Mucosa of descending colon (tissue), 3 donors: Measurements from ENCODE around the gene NAA20. TPM values are rescaled to one million over a fixed set of nuclear protein-coding genes. Genes with fewer than 3 reads are reported as not detected.
A peak's percentile ranks its signal among the peaks of the same experiment; 100 is the strongest.
"Not testable (repeated sequence)": the region's sequence is repeated elsewhere in the genome, so short reads cannot be mapped to it uniquely, and the experiment has no call there.

ENCODE experiments used
- ATAC-seq: fragments of 200-7000 bp; cut with Tn5 transposase; one replicate; pipeline ENCODE4 v1.9.1; 2020; ENCODE audit warnings: mild to moderate bottlenecking, moderate library complexity
- DNase-seq, 3 donors: peaks; one replicate each; pipeline ENCODE4 v3.0.0-alpha.2; 2020
- H3K36me3 ChIP-seq: fragments of 200-600 bp; one replicate; pipeline ENCODE4 v1.8.0; 2021; ENCODE audit warnings: low read depth, mild to moderate bottlenecking
- H3K4me1 ChIP-seq: fragments of 200-600 bp; one replicate; pipeline ENCODE4 v1.8.0; 2021; ENCODE audit warnings: low read depth, mild to moderate bottlenecking
- H3K4me3 ChIP-seq: fragments of 200-600 bp; one replicate; pipeline ENCODE4 v1.8.0; 2021; ENCODE audit warnings: mild to moderate bottlenecking
- H3K9me3 ChIP-seq: fragments of 200-600 bp; one replicate; pipeline ENCODE4 v1.8.0; 2021; ENCODE audit warnings: mild to moderate bottlenecking
- intact Hi-C, 2 donors: fragments of 100-400 bp; cut with DNase I in 1 of 2; cut with micrococcal nuclease in 1 of 2; formaldehyde crosslinking; loops; one replicate each; pipeline versions ENCODE4 v1.11.0 to v1.11.1; 2022; cut with DNase I, micrococcal nuclease
- total RNA-seq, 3 donors: library from RNA; stranded (reverse); fragmentation: NEBNext Ultra II Directional in 2 of 3; extraction: Animal tissue kit (Norgen Biotek cat#: 25700) in 2 of 3; gene quantifications; one replicate each; pipeline versions ENCODE4 v1.2.1 to v1.2.4, GENCODE V29; 2021 to 2023
- TF ChIP-seq, protein P1 (sequence below): fragments of 200-600 bp; IDR thresholded peaks from one replicate; pipeline ENCODE4 v1.8.0; 2022; ENCODE audit warnings: antibody characterized with exemption, mild to moderate bottlenecking
- donor health status: DM: no; HTN: no; CAD: no; lungs with moderate emphysema.
- donor health status: DM: no; HTN: no; CAD: no.
- donor health status: DM: no; HTN: yes; CAD: no.

Gene NAA20
- total RNA-seq, 3 donors from 2014 or later, result 38.7 to 46.6 (median 42.3) TPM

DNA sequence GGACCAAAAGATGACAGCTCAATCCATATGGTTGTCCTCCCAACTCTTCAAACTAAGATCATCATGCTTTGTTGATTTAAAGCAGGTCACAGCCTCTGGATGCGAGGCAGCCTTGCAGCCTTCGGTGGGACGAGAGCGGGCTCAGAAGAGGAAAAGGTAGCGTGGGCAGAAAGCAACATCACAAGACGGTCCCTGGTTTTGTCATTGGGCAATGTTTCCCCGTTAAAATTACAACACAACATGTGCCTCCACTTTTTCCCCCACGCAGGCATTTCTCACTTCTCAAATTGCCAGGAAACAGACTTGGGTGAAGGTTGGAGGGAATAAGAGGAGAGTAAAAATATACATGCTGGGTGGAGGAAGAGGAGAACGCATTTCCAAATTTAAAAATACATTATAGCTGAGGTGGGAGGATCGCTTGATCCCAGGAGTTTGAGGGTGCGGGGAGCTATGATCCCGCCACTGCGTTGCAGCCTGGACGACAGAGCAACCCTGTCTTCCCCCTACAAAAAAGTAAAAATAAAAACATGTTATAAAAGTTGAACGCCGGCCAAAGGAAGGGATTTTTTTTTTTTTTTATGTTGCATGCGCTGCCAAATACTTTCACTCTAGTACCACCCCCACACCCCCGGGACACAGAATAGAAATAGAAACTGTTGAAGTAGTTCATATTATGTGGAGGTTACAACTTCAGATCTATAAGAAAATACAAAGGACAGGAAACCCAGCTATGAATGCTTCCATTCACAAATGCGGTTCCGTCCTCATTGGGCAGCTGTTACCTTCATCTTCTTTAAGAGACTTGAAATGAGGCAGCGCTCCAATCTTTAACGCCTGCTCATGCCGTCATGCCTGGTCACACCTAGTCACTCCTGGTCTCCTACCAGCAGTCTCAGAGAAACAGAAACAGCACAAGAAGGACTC lies 13.9 kb upstream of the NAA20 start:
- TF ChIP-seq, protein P1, sequence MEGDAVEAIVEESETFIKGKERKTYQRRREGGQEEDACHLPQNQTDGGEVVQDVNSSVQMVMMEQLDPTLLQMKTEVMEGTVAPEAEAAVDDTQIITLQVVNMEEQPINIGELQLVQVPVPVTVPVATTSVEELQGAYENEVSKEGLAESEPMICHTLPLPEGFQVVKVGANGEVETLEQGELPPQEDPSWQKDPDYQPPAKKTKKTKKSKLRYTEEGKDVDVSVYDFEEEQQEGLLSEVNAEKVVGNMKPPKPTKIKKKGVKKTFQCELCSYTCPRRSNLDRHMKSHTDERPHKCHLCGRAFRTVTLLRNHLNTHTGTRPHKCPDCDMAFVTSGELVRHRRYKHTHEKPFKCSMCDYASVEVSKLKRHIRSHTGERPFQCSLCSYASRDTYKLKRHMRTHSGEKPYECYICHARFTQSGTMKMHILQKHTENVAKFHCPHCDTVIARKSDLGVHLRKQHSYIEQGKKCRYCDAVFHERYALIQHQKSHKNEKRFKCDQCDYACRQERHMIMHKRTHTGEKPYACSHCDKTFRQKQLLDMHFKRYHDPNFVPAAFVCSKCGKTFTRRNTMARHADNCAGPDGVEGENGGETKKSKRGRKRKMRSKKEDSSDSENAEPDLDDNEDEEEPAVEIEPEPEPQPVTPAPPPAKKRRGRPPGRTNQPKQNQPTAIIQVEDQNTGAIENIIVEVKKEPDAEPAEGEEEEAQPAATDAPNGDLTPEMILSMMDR, result no peak
- Histone ChIP-seq H3K36me3 (peaks cover 4% of the 10 kb centered on the region), H3K4me1 (peaks cover 5% of the 10 kb centered on the region), H3K9me3 (no peaks in the 10 kb centered on the region), H3K4me3 (no peak overlapping the region)
- peak; percentile 33 for ATAC-seq
- intact Hi-C loops, result no loop called here
- peak in 1 of 3 donors; percentile 44 for DNase-seq

DNA sequence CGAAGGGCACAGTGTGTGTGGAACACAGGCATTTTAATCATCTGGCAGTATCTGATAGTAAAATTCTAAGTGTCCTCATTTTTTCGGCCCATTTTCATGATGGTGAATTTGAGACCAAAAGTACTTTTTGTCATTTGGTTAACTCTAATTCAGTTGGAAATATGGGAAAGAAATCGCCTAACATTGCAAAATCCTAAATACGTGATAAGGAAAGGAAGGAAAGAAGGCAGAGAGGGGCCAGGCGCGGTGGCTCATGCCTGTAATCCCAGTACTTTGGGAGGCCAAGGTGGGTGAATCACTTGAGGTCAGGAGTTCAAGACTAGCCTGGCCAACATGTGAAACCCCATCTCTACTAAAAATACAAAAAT lies 13.2 kb upstream of the NAA20 start:
- DNase-seq, H3K4me3 ChIP-seq, H3K36me3 ChIP-seq, H3K9me3 ChIP-seq, intact Hi-C loops, H3K4me1 ChIP-seq, ATAC-seq: not testable (repeated sequence)

DNA sequence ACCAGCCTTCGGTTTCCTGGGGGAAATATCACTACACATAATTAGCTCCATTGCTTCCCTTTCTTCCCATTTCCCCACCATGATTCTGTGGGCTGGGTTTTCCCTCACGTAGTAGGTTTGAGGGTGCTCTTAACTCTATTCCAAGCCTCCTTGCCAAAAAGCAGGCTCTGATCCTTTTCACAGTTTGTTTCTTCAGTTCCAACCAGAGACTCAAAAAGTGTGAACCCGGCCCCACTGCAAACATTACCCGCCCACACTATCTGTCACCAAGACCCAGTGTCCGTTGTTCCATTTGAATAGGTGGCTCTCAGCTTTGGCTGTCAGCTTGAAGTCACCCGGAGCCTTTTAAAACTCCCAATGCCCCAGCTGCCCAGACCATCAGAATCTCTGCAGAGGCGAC lies 11.8 kb upstream of the NAA20 start:
- intact Hi-C loops, result no loop called here
- Histone ChIP-seq H3K9me3 (no peaks in the 10 kb centered on the region), H3K4me3 (no peak overlapping the region), H3K36me3 (no peaks in the 10 kb centered on the region), H3K4me1 (peaks cover 5% of the 10 kb centered on the region)
- ATAC-seq, result no peak
- TF ChIP-seq, protein P1, result no peak
- DNase-seq, result no peak

DNA sequence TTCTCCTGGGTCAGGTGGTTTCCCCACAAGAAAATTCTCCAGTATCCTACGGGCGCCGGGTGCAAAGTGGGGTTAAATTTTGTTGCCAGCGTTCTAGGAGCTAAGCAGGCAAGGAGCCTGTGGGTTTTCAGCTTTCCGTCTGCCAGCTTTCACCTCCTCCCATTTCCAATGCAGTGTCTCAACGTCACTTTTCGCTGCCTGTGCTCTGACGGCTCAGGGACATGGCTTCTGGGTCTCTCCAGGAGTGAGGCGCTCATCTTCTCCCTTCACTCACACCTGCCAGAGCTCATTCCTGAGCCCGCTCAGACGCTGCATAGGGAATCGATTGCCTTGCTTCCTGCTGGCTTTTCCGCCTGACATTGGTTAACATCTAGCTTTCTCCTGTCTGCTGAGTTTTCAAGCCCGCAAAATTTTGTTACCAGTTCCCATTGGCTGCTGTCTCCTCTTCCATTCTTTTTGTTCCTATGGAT lies 7.3 kb upstream of the NAA20 start:
- DNase-seq (no peak), ATAC-seq (no peak)
- H3K4me3 ChIP-seq, result no peak overlapping the region
- TF ChIP-seq, protein P1, result no peak
- peaks cover 3% of the 10 kb centered on the region for H3K4me1 ChIP-seq
- no peaks in the 10 kb centered on the region for H3K36me3 ChIP-seq
- intact Hi-C loops, result no loop called here
- no peaks in the 10 kb centered on the region for H3K9me3 ChIP-seq

DNA sequence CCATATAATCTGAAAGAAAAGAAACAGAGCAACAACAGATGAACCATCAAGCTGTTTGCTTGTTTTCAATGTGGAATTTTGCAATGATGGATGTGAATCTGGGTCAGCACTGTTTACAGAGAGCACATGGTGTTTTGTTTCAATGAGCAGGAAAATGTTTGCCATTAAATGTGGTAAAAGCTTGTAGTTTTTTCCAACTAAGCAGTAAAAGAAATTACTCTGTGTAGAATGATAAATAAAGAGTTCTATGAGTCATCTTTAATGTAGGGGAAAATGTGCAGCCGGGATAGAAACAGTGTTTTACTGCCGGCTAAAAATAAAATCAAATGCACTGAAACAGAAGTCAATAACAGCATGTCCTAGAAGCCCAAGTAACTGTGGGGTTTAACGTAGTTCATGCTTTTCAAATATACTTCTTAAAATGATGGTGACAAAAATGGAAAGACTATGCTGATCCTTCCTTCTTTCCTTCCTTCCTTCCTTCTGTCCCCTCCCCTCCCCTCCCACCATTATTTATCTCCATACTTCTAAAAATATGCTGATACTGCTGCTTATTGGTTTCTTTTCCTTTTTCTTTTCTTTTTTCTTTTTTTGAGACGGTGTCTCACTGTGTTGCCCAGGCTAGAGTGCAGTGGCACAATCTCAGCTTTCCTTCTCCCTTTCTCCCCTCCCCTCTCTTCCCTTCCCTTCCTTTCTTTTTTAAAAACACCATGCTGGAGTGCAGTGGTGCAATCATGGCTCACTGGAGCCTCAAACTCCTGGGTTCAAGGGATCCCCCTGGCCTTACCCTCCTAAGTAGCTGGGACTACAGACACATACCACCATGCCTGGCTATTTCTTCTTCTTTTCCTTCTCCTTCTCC lies 6.3 kb upstream of the NAA20 start:
- no peak for DNase-seq
- intact Hi-C loops, result no loop called here
- Histone ChIP-seq H3K4me3 (no peak overlapping the region), H3K9me3 (no peaks in the 10 kb centered on the region), H3K36me3 (no peaks in the 10 kb centered on the region), H3K4me1 (peaks cover 3% of the 10 kb centered on the region)
- ATAC-seq, result peak; percentile 76
- TF ChIP-seq, protein P1, result no peak

DNA sequence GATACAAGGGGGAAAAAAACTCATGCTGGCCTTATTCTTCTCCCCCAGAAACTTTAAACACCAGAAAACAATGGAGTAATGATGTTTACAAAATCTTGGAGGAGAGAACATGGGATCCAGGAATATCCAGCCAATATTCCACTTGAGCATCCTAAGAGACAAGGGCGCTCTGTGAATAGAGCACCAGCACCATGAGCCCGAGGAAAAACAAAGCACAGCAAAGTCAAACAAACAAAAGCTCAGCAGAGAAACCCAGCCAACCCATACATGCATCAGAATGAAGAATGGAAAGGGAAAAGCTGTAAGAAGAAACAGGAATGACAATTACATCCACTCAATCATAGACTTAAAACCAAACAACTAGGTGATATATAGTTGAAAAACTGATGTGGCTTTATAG lies 4.6 kb upstream of the NAA20 start:
- no peak overlapping the region for H3K4me3 ChIP-seq
- intact Hi-C loops, result no loop called here
- DNase-seq (no peak), ATAC-seq (no peak)
- TF ChIP-seq, protein P1, result no peak
- no peaks in the 10 kb centered on the region for H3K9me3 ChIP-seq
- no peaks in the 10 kb centered on the region for H3K36me3 ChIP-seq
- peaks cover 3% of the 10 kb centered on the region for H3K4me1 ChIP-seq
